Naive B cell (primary cell): ENCODE data around the gene PRSS57. TPM values are rescaled to one million over a fixed set of nuclear protein-coding genes. Genes with fewer than 3 reads are reported as not detected.

Experiments used
- ATAC-seq, 2 donors: fragments of 150-1000 bp; cut with Tn5 transposase; 2 replicates each; pipeline ENCODE4 v1.10.0; 2021; ENCODE audit warnings: low read depth in 2 of 2, mild to moderate bottlenecking in 2 of 2, moderate library complexity in 2 of 2
- DNase-seq: peaks from one replicate; pipeline ENCODE4 v3.0.0; 2022
- H3K27ac Mint-ChIP-seq, 6 donors: one replicate each; pipeline ENCODE4 v1.8.0; 2020 to 2022; ENCODE audit warnings: mild to moderate bottlenecking in 6 of 6, mixed read lengths in 6 of 6, moderate library complexity in 5 of 6, inconsistent platforms in 2 of 6
- H3K27me3 Mint-ChIP-seq, 3 donors: one replicate each; pipeline ENCODE4 v1.8.0; 2021 to 2022; ENCODE audit warnings: mixed read lengths in 3 of 3, mild to moderate bottlenecking in 1 of 3
- H3K36me3 Mint-ChIP-seq, 2 donors: one replicate each; pipeline ENCODE4 v1.8.0; 2020 to 2022; ENCODE audit warnings: mixed read lengths in 2 of 2, inconsistent platforms in 1 of 2, mild to moderate bottlenecking in 1 of 2
- H3K4me1 Mint-ChIP-seq, 3 donors: one replicate each; pipeline ENCODE4 v1.8.0; 2020 to 2022; ENCODE audit warnings: mixed read lengths in 3 of 3, inconsistent platforms in 1 of 3, mild to moderate bottlenecking in 1 of 3, moderate library complexity in 1 of 3
- H3K4me3 Mint-ChIP-seq, 8 donors: one replicate each; pipeline ENCODE4 v1.8.0; 2020 to 2022; ENCODE audit warnings: mild to moderate bottlenecking in 8 of 8, mixed read lengths in 8 of 8, moderate library complexity in 8 of 8, inconsistent platforms in 2 of 8
- H3K9me3 Mint-ChIP-seq, 7 donors: one replicate each; pipeline ENCODE4 v1.8.0; 2020 to 2022; ENCODE audit warnings: mixed read lengths in 7 of 7, mild to moderate bottlenecking in 5 of 7, inconsistent platforms in 2 of 7, moderate library complexity in 1 of 7
- polyA plus RNA-seq, 6 donors: library from polyadenylated mRNA; unstranded; fragments of 300-500 nt; fragmentation: Illumina TruSeq; gene quantifications; one replicate each; pipeline ENCODE4 v1.2.3, GENCODE V29; 2021; ENCODE audit warnings: low read depth in 6 of 6

PRSS57 gene
- polyA plus RNA-seq, 6 donors from 2014 or later = not detected

DNA sequence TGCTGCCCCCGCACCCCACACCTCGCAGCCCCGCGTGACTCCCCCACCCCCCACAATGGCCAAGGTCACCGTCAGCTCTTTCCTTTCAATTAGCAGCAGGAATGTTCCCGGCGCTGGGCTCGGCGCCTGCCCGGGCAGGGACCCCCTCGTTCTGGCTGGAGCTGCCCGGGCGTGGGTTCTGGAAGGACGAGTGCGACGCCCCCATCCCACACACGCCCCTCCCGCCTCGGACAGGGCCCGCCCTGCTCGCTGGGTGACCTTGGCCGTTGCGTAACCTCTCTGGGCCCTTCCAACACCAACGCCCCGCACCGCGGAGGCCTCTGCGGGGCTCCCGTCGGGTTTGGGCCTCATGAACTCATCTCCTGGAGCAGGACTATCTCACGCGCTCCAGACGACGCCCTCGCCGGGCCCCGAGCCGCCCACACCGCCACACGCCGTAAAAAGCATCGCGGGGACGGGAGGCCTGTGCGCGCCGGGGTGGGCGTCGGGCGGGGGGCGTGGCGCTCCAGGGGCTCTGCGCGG, 23.8 kb upstream of the PRSS57 start:
- peaks cover 7 to 11% of the 10 kb centered on the region in 2 donors for H3K36me3 Mint-ChIP-seq
- no peak overlapping the region for H3K27ac Mint-ChIP-seq
- H3K9me3 Mint-ChIP-seq = peaks cover 0 to 9% (median 6%) of the 10 kb centered on the region in 7 donors
- H3K4me1 Mint-ChIP-seq = peaks cover 7 to 15% (median 8%) of the 10 kb centered on the region in 3 donors
- no peak overlapping the region for H3K4me3 Mint-ChIP-seq
- peaks cover 4 to 42% (median 31%) of the 10 kb centered on the region in 3 donors for H3K27me3 Mint-ChIP-seq
- no peak for DNase-seq
- ATAC-seq = no peak

DNA sequence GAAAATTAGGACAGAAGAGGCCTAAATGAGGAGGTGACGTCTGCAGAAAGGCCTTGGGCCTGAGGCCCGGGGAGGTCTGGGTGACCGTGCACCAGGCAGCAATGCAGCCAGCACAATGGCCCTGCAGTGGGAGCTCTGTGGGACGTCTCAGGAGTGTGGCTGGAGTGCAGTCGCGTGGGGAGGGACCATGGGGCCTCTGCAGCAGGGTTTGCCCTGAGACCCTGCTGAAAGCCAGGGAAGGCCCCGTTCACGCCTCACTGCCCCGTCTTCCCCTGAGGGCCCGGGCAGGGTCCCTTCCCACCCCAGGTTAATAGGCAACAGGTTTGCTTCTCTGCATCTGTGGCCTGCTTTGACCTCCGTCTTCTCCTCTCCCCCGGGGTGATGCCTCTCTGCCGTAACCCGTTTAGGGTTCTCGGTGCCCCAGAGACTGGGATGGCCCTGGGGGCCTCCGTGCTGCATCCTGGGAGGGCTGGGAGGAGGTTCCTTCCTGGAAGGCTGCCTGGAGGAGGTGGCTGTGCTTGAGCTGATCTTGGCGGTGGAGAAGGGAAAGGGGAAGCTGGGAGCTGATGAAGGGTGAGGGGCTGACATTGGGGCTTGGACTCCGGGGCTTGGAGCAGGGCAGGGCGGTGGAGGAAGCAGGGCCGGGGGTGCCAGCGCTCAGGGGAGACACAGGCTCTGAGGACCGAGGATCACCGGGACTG, 23.1 kb upstream of the PRSS57 start:
- ATAC-seq (no peak), DNase-seq (no peak)
- Mint-ChIP-seq H3K4me3 (peak overlapping the region in 1 of 8 donors; percentile 74), H3K9me3 (peaks cover 0 to 9% (median 6%) of the 10 kb centered on the region in 7 donors), H3K27me3 (peaks cover 4 to 42% (median 31%) of the 10 kb centered on the region in 3 donors), H3K4me1 (peaks cover 7 to 15% (median 8%) of the 10 kb centered on the region in 3 donors), H3K36me3 (peaks cover 7 to 11% of the 10 kb centered on the region in 2 donors), H3K27ac (peak overlapping the region in 1 of 6 donors; percentile 24)

DNA sequence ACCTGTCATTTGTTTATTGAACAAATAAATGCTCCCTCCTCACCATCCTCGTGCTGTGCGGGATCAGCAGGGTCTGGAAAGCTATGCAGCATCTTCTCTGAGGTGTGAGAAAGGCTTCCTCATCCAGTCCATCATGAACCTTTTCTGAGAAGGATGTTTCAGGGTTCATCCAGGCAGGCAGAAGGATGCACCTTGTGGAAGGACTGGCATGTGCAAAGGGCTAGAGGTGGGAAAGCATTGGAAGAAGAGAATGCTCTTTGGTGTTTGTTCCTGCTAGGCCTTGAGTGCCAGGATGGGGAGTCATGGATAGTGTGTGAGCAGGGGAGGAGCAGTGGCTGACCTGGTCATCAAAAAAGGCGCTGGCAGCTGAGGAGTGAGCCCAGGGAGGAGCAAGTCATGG, 20.1 kb upstream of the PRSS57 start:
- H3K4me1 Mint-ChIP-seq = peaks cover 0 to 8% (median 0%) of the 10 kb centered on the region in 3 donors
- peaks cover 10 to 49% (median 31%) of the 10 kb centered on the region in 3 donors for H3K27me3 Mint-ChIP-seq
- DNase-seq (no peak), ATAC-seq (no peak)
- H3K36me3 Mint-ChIP-seq = peaks cover 7 to 11% of the 10 kb centered on the region in 2 donors
- no peak overlapping the region for H3K4me3 Mint-ChIP-seq
- peaks cover 0 to 9% (median 6%) of the 10 kb centered on the region in 7 donors for H3K9me3 Mint-ChIP-seq
- peak overlapping the region in 2 of 6 donors; percentile 79 to 91 for H3K27ac Mint-ChIP-seq

DNA sequence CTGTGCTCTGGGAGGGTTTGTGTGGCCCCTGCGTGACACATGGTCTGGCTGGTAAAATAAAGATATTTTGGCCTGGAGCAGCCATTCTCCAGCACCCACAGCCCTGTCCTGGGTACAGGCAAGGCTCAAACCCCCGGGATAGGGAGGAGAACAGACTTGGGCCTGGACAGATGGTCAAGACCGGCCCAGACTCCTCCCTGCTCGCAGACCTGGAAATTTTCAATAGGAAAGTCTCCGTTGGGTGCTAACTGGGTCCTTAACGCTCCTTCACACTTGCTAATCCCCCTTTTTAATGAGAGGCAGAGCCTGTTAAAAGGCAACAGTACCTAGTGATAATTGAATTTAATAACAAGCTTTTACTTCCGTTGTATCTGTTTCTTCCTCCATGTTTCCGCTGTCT, 16.0 kb upstream of the PRSS57 start:
- H3K27ac Mint-ChIP-seq = no peak overlapping the region
- H3K9me3 Mint-ChIP-seq = peaks cover 3 to 14% (median 7%) of the 10 kb centered on the region in 7 donors
- ATAC-seq (no peak), DNase-seq (no peak)
- peaks cover 7 to 11% of the 10 kb centered on the region in 2 donors for H3K36me3 Mint-ChIP-seq
- peaks cover 15 to 44% (median 25%) of the 10 kb centered on the region in 3 donors for H3K27me3 Mint-ChIP-seq
- H3K4me1 Mint-ChIP-seq = no peaks in the 10 kb centered on the region
- peak overlapping the region in 1 of 8 donors; percentile 1 for H3K4me3 Mint-ChIP-seq

DNA sequence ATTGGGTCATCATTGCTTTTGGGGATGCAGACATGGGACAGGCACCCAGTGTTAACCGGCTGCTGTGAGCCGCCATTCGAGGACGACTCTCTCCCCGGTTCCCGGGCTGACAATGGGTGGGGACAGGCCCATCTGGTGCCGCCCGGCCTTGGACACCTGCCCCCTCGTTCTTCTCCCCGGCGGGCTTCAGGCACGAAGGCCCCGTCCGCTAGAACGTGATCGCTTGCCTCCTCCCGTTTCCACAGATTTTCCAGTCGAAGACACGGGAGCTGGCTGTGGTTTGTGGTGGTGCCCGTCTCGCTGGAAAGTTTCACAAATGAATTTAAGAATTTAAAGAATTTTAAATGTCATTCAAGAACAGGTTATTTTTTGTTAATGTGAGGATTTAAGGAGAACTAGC, 15.5 kb upstream of the PRSS57 start:
- H3K4me1 Mint-ChIP-seq = no peaks in the 10 kb centered on the region

DNA sequence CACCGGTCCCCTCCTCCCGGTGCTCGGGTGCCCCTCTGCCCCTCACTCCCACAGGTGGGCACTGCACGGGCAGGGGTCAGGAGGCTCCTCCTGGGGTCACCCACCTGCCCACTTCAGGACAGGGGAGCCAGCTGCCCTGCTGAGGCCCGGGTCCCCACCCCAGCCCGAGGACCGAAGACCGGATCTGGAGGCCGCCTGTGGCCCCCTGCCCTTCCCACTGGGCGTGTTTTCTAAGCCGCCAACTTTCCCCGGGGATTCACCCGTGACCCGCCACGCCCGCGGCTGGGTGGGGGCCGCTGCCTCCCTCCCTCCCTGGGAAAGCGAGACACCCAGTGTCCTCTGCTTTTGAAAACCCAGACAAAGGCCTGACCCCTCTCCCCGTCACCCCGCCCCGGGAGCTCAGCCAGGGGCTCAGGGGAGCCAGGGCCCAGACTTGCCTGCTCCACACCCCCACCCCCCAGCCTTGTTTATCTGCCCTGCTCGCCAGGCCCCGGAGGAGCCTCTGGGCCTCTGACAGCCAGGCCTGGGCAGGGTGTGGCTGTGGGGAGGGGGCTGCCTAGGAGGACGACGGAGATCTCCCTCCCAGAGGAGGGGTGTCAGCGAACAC, 14.8 kb upstream of the PRSS57 start:
- H3K9me3 Mint-ChIP-seq = peaks cover 0 to 5% (median 3%) of the 10 kb centered on the region in 7 donors
- DNase-seq = no peak
- H3K27ac Mint-ChIP-seq = no peak overlapping the region
- peaks cover 11 to 40% (median 14%) of the 10 kb centered on the region in 3 donors for H3K27me3 Mint-ChIP-seq
- no peak for ATAC-seq
- H3K36me3 Mint-ChIP-seq = peaks cover 0 to under 1% of the 10 kb centered on the region in 2 donors
- H3K4me3 Mint-ChIP-seq = peak overlapping the region in 1 of 8 donors; percentile 20
- no peaks in the 10 kb centered on the region for H3K4me1 Mint-ChIP-seq

More for the DNA sequence above, 15.5 kb upstream of the PRSS57 start:
- Mint-ChIP-seq H3K4me3 (peak overlapping the region in 1 of 8 donors; percentile 20), H3K9me3 (peaks cover 3 to 12% (median 6%) of the 10 kb centered on the region in 7 donors), H3K27me3 (peaks cover 13 to 41% (median 21%) of the 10 kb centered on the region in 3 donors), H3K36me3 (peaks cover 5 to 7% of the 10 kb centered on the region in 2 donors), H3K27ac (no peak overlapping the region)
- no peak for DNase-seq
- ATAC-seq = no peak

DNA sequence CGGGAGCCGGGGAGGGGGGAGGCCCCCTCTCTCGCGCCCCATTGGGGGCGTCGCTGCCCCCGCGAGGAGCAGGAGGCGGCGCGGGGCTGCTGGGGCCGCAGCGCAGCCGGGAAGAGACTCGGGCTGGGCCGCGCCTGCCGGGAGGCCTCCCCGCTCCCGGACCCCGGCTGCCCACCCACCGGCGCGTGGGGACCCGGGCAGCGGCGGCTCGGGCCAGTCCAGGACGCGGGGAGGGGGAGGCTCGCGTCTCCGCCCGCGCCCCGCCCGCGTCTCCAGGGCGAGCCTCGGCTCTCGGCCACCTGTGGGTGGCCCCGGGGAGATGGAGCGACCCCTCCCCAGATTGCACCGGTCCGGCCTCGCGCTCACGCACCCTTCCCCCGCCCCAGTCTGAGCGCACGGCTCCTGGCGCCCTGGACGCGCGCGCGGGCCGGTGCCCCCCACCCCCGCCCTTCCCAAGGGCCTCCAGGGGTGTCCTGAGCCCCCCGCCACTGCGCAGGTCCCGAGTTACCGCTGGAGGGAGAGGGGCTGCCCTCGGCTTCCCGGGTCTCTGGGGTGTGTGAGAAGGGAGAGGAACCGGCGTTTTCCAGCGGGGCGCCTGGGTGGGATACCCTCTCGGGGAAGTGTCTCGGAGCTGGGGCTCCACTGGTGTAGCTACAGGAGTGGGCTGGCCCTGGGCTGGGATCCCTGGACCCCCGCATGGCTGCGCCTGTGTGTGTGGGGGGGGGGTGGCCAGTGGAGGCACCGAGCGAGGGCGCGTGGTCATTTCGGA, 14.1 kb upstream of the PRSS57 start:
- Mint-ChIP-seq H3K27me3 (peaks cover 11 to 40% (median 13%) of the 10 kb centered on the region in 3 donors), H3K36me3 (no peaks in the 10 kb centered on the region), H3K4me3 (no peak overlapping the region), H3K27ac (no peak overlapping the region), H3K9me3 (peaks cover 0 to 5% (median 3%) of the 10 kb centered on the region in 7 donors), H3K4me1 (peaks cover 0 to 3% (median 0%) of the 10 kb centered on the region in 3 donors)
- ATAC-seq (no peak), DNase-seq (no peak)

DNA sequence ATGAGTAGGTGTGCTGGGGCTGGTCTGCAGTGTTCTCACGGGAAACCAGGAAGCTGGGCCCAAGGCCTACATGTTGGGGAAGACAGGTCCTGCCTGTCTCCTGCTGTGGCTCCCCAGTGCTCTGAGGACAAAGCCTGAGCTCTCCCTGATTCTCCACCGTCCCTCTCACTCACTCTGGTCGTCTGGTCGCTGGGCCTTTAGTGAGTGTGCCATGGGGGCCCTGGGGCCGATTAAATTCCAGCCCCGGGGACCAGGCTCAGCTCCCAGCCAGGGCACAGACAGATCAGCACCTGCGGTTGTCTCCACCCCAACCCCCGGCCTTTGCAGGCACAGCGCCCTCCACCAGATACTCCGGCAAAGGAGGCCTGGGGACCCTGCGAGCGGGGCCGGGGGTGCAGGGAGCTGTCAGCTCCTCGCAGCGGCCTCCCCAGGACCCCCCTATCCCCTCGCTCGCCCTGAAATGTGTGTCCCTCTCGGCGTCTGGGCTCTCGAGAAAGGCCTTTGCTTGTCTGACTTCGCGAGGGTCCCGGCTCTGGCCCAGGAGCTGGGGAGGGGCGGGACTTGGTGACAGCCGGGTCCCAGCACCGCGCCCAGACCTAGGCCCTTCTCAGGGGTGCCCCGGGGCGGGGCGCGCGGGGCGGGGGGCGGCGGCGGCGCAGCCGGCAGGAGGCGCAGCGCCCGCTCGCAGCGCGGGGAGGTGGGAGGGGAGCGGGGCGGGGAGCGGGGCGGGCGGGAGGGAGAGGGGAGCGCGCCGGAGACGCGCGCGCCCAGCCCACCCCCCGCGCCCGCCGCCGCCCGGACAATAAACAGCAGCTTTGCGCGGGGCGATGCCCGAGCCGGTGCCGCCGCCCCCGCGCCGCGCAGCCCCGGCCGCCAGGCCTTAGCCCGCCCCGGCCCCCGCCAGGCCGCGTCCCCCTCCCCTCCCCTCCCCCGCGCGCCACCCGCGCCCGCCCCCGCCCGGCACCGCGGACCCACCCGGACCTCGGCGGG, 13.2 kb upstream of the PRSS57 start, which contains the start of gene PALM:
PALM (plus strand) TSS at position 782 of the 990 bp plus-strand sequence. CDS start 212 bp downstream, outside the sequence.
- H3K9me3 Mint-ChIP-seq = peaks cover 0 to 5% (median 3%) of the 10 kb centered on the region in 7 donors
- no peak within 1 kb of the TSS for H3K27ac Mint-ChIP-seq
- H3K36me3 Mint-ChIP-seq = peaks cover 0 to 3% of the 10 kb centered on the region in 2 donors
- ATAC-seq = no peak
- H3K27me3 Mint-ChIP-seq = peaks cover 11 to 44% (median 17%) of the 10 kb centered on the region in 3 donors
- H3K4me3 Mint-ChIP-seq = peak within 1 kb of the TSS in 7 of 8 donors; percentile 19 to 56 (median 43)
- DNase-seq = no peak
- peaks cover 3 to 9% (median 4%) of the 10 kb centered on the region in 3 donors for H3K4me1 Mint-ChIP-seq

DNA sequence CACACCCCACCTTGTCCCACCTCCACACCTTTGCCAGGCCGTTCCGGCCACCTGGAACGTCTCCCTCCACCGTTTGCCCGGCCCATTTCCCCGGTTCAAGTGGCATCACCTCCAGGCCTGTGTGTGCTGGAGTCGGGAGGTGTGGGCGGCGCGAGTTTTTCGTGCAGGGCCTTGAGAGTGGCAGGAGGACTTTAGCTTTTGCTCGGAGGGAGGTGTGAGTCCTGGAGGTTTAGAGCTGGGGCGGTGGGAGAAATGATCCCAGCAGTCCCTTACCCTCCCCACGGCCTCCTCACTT, 9.1 kb upstream of the PRSS57 start:
- Mint-ChIP-seq H3K4me1 (peaks cover 9 to 17% (median 11%) of the 10 kb centered on the region in 3 donors), H3K9me3 (peaks cover 0 to 9% (median 3%) of the 10 kb centered on the region in 7 donors), H3K27me3 (peaks cover 15 to 45% (median 30%) of the 10 kb centered on the region in 3 donors), H3K36me3 (peaks cover 0 to 10% of the 10 kb centered on the region in 2 donors), H3K27ac (no peak overlapping the region), H3K4me3 (peak overlapping the region in 2 of 8 donors; percentile 12 to 69)
- DNase-seq (no peak), ATAC-seq (no peak)

DNA sequence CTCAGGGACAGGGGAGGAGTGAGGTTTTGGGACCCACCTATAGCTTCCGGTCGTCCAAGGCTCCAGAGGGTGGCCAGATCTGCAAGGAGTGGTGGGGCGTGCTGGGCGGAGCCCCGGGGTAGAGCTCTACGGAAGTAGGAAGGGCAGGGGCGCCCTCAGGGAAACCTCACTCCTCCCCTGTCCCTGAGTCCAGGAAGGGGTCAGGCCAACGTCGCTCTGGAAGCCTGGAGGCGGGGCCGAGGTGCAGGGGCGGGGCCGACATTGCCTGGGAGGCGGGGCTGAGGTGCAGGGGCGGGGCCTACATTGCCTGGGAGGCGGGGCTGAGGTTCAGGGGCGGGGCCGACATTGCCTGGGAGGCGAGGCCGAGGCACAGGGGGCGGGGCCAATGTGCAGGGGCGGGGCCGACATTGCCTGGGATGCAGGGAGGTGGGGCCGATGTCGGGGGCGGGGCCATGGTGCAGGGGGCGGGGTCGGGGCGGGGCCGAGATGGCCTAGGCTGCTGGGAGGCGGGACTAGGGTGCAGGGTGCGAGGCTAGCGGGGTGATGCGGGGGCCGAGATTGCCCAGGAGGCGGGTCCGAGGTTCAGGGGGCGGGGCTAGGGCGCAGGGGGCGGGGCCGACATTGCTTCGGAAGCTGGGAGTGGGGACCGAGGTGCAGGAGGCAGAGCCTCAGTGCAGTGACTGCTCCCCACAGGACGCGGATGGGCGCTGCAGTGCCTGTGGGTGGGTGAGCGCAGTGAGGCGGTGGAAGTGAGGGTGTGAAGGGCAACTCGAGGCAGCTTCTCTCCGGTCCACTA, 8.6 kb upstream of the PRSS57 start:
- H3K27ac Mint-ChIP-seq = no peak overlapping the region
- H3K9me3 Mint-ChIP-seq = peaks cover 0 to 9% (median 3%) of the 10 kb centered on the region in 7 donors

DNA sequence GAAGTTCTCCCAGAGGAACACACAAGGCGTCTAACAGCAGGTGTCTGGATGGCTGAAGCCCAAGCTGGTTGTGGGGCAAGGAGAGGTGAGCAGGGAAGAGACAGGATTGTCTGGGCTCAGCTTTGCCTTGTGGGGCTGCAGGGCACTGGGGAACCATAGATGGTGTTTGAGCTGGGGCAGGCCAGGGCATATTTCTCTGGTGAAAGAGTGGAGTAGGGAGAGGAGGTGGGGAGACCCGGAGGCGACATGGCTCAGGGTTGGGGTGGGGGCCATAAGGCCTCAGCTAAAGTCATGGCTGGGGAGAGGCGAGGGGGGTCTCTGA, 8.0 kb upstream of the PRSS57 start:
- Mint-ChIP-seq H3K4me1 (peaks cover 9 to 17% (median 11%) of the 10 kb centered on the region in 3 donors), H3K27ac (no peak overlapping the region), H3K9me3 (peaks cover 0 to 9% (median 3%) of the 10 kb centered on the region in 7 donors), H3K36me3 (peaks cover 0 to 10% of the 10 kb centered on the region in 2 donors), H3K4me3 (peak overlapping the region in 5 of 8 donors; percentile 36 to 79 (median 54)), H3K27me3 (peaks cover 15 to 52% (median 33%) of the 10 kb centered on the region in 3 donors)
- ATAC-seq (no peak), DNase-seq (no peak)

More for the DNA sequence above, 8.6 kb upstream of the PRSS57 start:
- H3K4me1 Mint-ChIP-seq = peaks cover 9 to 17% (median 11%) of the 10 kb centered on the region in 3 donors
- peak overlapping the region in 5 of 8 donors; percentile 36 to 79 (median 54) for H3K4me3 Mint-ChIP-seq
- H3K36me3 Mint-ChIP-seq = peaks cover 0 to 10% of the 10 kb centered on the region in 2 donors
- ATAC-seq (peak; percentile 63 to 65), DNase-seq (peak; percentile 20)
- H3K27me3 Mint-ChIP-seq = peaks cover 15 to 46% (median 30%) of the 10 kb centered on the region in 3 donors
